Mammary epithelial cell (primary cell): ENCODE data around the gene ZBTB39.

Experiments used
- CTCF ChIP-seq, 2 donors: IDR thresholded peaks in 1 of 2; conservative IDR thresholded peaks in 1 of 2; 2 replicates each; pipeline ENCODE4 v1.5.1; 2011 to 2012; ENCODE audit warnings: inconsistent platforms in 2 of 2, low read length in 2 of 2, mild to moderate bottlenecking in 2 of 2, control low read depth in 1 of 2, low read depth in 1 of 2; ENCODE audit not compliant: insufficient read depth in 1 of 2; ENCODE audit errors: extremely low read depth in 1 of 2
- EZH2 ChIP-seq: IDR thresholded peaks from 2 replicates; pipeline ENCODE4 v1.6.1; 2012; ENCODE audit warnings: low read length, inconsistent platforms, borderline replicate concordance

DNA sequence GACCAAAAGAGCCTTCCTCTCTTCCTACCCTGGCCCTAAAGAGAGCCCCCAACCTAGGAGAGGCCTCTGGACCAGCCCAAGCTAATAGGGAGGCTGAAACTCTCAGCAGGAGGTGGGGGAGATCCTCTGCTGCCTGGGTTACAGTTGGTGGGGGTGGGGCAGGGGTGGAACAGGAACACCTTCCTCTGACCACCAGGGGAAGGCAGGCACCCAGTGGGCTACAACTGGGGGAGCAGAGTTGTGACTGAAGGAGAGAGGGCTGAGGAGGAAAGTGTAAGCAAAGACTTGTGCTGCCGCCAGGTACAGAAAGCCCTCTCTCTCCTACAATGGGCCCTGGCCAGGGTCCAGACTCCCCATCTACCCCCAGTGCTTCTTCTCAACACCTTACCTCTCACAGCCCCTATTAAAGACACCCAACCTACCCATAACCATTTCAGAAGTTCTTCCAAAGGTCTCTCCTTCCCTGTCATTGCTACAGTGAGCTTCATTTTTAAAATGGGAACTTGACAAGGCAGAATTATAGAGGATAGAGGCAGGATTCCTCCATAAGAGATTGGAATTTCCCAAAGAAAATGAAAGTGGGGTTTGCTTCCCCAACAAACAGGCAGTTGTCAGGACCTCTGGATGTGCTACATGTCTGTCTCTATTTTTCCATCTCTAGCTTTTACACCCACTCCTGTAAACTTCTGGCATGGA, 42.2 kb upstream of the ZBTB39 start:
- no peak for TF ChIP-seq CTCF (conservative IDR thresholded peaks at IDR 0.05 in 1 of 2, IDR thresholded peaks at IDR 0.05 in 1 of 2; ENCODE audit: extremely low read depth in 1 of 2, insufficient read depth in 1 of 2, low read depth in 1 of 2, low read length in 2 of 2)
- no peak for TF ChIP-seq EZH2
